Raji (cell line): Measurements from ENCODE around the gene GTPBP8.

Experiments
- POLR2A ChIP-seq: IDR thresholded peaks from 2 replicates; pipeline ENCODE4 v1.6.1; 2011; ENCODE audit warnings: low read depth, low read length, control low read depth; ENCODE audit not compliant: insufficient read depth

GTPBP8 gene

DNA sequence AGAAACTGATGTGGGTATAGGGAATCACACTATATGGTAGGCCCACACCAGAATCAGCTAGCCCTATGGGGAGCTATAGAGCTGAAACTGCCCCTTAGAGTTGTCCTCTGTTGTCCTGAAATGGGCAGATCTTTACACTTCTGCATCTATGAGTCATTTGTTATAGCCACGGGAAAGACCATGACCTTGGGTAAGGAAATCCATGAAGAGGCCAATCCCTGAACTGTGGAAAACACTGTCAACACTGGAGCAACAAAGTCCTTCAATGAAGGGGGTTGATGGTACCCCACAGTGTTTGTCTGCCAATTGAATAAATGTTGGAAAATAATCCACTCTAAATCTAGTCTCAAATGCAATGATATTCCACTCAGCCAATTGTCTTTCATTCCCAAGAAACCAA lies 10.7 kb upstream of the GTPBP8 start:
- no peak for TF ChIP-seq POLR2A

DNA sequence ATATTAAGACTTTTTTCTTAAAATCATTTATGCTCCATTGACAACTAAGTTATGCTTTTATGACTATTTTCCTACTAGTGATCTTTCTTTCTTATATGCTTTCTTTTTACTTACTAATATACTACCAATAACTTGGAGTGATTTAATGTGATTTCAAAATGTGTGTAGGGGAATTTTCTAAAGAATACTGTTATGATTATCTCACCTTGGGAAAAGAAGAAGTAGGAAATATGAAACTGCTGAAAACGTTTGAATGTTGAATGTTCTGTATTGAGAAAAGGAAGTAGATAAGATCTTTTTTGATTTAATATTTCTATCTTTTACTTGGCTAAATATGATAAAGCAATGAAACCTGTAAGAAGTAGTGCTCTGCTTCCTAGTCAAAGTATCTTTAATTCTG lies 8.1 kb upstream of the GTPBP8 start:
- no peak for TF ChIP-seq POLR2A

DNA sequence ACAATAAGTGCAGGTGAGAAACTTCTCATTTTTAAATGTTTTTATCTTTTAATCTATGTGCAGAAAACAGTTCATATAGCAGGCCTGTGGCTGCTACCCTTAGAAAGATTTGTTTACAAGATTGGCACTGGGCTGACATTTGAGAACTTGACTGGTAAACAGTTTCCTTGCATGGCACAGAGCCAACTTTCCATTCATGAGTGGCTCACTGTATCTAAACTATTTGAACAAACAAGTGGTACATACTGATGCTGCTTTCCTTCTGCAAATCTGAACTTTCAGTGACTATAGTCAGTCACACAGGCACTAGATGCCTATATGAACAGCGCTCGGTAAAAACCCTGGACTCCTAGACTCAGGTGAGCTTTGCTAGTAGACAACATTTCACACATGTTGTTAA lies 6.3 kb upstream of the GTPBP8 start:
- TF ChIP-seq POLR2A, result no peak

DNA sequence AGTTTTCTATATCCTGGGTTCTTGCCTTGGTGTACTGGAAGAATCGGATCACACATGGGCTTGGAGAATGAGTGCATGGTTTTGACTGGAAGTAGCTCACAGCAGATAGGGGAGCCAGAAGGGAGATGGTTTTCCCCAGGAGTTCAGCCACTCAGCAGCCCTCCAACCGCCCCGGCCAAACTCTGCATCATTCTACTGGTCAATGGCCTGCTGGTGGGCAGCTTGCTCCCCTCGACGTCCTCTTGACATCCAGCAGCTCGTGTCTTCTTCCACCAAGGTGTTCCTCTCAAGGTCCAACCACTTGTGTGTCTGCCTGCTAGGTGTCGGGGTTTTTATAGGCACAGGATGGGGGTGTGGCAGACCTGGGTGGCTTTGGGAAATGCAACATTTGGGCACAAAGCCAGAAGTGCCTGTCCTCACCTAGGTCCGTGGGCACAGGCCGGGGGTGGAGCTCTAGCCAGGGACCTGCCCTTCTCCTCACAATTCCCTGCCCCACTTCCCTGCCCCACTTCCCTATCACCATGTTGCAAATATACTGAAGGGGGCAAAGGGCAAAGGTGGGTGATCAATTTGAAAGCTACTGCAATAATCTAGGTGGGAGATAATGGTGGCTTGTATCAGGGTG lies 3.0 kb upstream of the GTPBP8 start:
- TF ChIP-seq POLR2A, result no peak

DNA sequence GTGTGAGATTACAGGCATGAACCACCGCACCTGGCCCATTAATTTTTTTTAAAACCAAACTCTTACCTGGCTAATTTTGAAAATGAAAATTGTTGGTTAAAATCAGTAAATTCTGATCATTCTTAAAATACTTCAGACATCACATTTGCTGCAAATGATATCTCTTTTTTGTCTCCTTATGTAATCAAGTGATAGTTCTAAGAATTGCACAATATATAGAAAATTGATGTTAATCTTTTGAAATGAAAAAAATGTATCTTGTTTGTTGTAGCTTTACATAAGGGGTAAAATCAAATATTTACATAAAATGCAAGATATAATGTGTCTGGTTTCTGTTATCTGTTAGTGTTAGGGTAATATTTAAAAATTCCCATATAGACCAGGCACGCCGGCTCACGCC lies 5.0 kb downstream of the GTPBP8 start:
- TF ChIP-seq POLR2A, result no peak

DNA sequence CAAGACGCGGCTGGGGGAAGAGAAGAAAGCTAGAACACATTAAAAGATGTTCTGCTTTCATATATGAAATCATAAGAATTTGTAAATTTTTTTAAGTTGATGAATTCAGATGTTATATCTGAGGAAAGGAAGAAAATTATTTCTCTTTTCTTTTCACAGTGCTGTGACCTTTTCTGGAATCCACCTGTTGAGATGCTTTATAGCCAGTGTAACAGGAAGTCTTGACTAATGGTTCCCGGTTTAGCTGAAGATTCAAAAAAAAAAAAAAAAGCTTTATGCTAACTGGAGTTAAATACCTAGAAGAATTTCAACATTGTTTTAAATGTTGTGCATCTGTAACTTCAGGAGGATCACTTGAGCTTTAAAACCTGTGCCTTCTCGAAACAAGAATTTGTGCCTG lies 9.9 kb downstream of the GTPBP8 start:
- TF ChIP-seq POLR2A, result no peak

DNA sequence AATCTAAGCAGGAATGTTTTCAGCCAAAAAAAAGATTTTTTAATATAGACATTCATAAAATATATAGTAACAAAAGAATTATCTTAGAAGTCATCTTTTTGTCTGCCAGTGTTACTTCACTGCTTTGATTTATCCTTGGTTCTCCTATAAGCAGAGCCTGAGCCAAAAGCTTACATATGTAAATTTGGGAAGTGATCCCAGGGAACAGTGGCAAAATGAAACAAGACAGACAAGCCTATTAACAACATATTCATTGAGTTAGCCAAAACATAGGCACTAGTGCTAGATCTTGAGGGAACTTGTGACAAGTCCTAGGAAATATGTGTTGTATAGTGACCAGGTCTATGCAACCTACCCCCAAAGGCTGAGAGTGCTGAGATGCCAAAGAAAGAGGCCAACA lies 11.3 kb downstream of the GTPBP8 start:
- TF ChIP-seq POLR2A, result no peak

DNA sequence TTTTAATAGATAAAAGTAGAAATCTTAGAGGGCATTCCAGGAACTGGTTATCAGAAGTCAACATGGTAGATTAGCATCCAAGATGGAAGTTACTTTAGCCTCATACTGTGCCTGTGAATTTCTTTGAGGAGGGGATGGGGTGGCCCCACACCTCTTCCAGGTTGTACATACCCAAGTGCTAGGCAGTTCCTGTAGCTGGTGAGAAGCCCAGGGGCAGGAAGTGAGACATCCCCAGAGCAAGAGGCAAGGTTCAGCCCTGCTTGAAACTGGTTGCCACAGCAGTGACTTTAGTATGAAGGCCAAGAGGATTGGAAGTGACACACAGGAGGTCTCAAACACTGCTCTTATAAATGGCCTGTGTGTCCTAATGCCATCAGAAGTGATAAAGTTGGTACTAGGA lies 11.9 kb downstream of the GTPBP8 start:
- TF ChIP-seq POLR2A, result no peak

DNA sequence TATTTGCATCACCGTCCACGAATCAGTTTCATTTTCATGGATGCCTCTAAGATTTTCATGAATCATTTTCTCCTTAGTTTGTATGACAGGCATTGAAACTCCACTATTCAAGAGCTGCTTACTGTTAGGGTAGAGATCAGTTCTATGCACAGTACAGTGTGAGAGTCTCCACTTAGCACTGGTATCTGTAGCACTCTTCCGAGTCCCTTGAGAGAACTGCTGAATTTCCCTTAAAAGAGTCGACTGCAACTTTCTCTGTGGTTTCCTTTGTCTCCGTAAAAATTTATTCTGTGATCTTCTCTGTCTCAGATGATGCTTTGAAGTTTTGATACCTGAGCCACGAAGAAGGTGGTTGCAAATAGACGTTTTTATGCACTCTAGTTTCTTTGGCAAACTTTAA lies 14.8 kb downstream of the GTPBP8 start:
- TF ChIP-seq POLR2A, result no peak

DNA sequence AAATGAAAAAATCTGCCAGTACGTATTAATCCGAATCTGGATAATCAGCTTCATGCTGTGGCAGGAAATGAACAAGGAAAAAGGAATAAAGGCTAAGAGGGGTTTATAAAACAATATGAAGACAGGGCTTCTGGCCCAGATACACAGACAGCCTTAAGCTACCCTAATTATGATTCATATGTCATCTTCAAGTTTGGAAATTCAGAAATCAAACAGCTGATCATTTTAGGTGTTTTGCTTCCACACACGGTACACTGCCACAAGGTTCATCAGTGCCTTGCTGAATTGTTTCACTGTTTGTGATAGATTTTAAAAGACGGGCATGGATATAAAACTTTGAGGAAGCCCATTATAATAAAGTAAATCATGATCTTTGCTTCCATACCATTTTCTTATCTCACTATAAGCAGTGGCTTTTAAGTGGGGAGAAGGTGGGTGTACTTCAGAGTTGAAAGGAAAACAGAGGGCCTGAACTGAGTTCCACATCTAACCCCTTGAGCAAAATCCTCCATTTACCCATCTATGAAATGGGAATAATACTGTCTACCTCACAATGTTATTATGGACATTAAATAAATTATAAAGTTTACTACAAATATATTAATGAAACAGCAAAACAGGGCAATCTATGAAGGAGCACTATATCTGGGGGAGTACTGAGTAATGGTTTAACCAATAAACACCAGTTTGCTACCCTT lies 15.7 kb downstream of the GTPBP8 start:
- TF ChIP-seq POLR2A, result no peak

DNA sequence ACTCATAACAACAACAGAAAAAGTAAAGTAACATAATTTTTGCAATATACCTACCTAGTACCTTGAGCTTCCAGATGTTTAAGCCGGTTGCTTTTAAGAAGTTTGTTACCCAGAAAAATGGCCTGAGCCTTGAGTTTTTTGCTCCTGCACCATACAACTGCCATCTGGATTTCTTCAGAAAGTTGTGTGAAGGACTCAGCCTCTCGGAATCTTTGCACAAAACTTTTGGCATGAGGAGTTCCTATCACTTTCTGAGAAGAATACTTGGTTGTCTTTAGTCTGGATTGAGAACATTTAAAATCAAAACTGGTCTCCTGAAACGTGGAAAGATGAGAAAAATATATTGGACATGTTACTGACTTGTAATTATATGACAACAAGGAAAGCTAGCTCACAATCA lies 17.3 kb downstream of the GTPBP8 start:
- no peak for TF ChIP-seq POLR2A

DNA sequence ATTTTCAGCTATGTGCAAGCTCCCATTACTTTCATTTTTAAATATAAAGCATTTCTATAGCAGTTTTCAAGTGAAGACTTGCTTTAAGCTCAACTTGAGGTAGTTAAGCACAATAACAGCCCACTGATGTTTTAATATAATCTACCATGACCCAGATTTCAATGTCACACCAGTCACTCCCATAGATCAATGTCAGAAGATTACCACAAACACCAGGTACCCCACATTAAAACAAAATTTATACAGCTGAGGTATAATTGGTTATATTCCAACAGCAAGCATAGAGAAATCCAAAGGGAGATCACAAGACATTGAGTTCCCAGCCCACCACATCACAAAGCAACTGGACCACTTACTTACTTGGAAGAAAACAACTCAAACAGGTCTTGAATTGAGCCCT lies 22.8 kb downstream of the GTPBP8 start:
- no peak for TF ChIP-seq POLR2A

DNA sequence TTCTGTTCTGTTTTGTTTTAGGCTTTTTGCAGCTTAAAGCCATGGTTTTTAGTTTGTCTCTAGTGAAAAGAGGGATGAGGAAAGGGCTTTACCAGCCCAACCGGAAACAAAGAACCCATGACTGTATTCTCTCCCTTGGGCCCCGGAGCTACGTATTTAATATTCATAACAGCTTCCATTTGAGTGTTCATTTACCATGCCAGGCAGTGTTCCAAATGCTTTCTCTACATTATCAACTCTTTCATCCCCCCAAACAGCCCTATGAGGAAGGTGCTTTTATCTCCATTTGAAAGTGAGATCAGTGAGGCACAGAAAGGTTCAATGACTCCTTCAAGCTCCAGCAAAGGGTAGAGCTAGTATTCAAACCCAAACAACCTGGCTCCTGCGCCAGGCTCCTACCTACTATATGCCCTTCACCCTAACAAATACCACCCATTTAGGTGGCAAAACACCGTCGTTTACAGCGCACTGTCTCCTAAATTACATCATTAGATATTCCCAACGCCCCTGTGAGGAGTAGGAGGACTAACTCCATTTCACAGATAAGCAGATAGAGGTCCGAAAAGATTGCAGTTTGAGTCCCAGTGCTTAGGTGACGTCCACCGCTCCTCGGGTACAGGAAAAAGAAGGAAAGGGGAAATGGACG lies 27.9 kb downstream of the GTPBP8 start:
- no peak for TF ChIP-seq POLR2A

DNA sequence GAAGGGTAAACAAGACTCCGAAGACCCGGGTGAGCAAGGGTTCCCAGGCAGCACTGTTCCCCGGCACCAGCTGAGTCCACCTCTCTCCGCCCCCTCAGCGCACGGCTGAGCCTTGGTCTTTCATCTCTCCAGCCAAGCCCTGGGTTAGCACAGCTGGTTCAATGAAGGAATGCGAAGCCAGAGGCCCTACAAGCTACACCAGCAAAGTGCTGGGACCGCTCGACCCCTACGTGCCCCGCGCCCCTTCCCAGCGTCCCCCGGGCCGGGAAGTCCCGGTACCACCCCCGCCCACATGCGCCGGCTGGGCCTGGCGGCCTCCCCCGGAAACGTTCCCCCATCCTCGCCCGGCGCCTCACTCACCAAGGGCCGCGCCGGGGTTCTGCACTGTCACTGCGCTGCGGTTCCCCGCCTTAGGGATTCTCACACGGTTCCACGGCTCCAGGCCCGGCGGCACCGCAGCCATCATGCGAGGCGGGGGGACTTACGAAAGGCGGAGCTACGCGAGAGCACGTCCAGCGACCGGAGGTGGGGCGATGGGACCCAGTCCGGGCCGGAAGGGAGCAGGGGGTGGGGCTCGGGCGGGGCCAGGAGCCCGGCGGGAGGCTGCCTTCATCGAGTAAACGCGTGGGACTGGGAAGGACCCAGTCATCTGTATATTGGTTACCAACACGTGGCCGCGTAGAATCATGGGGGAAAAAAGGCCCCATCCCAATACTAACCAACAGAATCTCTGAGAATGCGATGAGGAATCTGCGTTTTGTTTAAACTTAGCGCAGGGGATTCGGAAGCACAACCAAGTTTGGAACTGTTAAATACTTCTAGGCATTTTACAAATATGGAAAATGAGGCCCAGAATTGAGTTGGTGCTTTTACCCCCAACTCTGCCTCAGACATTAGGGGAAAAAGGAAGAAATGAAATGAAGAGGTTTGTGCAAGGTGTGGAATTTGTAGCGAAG lies 28.7 kb downstream of the GTPBP8 start:
- TF ChIP-seq POLR2A, result peak; percentile 78

DNA sequence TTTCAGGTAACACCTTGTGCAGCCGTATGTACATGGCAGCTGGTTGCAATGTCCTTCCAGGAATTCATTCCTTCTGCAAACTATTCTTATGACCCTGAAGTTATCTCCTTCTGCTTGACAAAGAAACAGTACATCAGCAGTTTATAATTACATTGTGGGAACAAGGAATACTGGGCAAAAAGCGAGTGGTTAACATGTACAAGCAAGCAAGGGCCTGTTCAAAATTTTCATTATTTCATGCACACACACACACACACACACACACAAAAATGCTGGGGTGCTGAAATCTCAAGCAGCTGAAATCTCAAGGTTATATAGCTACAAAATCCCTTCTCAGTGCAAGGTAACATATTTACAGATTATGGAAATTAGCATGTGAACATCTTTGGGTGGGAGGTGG lies 30.7 kb downstream of the GTPBP8 start:
- no peak for TF ChIP-seq POLR2A
